ENCODE measurements around the gene BMPR1A.

DNA sequence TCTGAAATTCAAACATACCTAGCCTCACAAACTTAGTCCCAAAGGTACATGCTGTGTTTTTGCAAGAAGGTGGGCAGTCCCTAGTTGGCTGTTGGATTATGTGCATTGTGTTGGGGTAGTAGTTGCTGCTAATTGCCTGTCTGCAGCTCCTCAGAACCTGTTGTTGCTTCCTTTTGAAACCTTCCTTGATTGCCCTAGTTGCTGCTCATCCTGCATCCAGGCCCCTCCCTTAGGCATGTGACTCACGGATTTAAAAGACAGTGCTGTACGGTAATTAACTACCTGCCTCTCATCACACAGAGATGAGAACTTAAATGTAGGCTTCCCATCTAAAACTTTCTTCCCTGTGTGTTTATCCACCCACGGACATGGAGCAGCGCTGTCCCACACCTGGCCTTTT, 67.7 kb downstream of the BMPR1A start:
- TF ChIP-seq, protein P1, sequence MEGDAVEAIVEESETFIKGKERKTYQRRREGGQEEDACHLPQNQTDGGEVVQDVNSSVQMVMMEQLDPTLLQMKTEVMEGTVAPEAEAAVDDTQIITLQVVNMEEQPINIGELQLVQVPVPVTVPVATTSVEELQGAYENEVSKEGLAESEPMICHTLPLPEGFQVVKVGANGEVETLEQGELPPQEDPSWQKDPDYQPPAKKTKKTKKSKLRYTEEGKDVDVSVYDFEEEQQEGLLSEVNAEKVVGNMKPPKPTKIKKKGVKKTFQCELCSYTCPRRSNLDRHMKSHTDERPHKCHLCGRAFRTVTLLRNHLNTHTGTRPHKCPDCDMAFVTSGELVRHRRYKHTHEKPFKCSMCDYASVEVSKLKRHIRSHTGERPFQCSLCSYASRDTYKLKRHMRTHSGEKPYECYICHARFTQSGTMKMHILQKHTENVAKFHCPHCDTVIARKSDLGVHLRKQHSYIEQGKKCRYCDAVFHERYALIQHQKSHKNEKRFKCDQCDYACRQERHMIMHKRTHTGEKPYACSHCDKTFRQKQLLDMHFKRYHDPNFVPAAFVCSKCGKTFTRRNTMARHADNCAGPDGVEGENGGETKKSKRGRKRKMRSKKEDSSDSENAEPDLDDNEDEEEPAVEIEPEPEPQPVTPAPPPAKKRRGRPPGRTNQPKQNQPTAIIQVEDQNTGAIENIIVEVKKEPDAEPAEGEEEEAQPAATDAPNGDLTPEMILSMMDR (IDR thresholded peaks at IDR 0.05), result no peak
- TF ChIP-seq POLR2AphosphoS5 (IDR thresholded peaks at IDR 0.05), result no peak
